HUDEP-2 (cell line): Measurements from ENCODE around the gene ACTL10.

Experiments
- DNase-seq, 76 experiments: peaks; one replicate each; lab custom pipeline; 2025; ENCODE audit not compliant: unreplicated experiment in 76 of 76; lab: John Stamatoyannopoulos, UW

The ACTL10 gene

GRCh38 chr20:33675136-33675959 lies 8.6 kb downstream of the ACTL10 start:
- DNase-seq, result no peak

DNA sequence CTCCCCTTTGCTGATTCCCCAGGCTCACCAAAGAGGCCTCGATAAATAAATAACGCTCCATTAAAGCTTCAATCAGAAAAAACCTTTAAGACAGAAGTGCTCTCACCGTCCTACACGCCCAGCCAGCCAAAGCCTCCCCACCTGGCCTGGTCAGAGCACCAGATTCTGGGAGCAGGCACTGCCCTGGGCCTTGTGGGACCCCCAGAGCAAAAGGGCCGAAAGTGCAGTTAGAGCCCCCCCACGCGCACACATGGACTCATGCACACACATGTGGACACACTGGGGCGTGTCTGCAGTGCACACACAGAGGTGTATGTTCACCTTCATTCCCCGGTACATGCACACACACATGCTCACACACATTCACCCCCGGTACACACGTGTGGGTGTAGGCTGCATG lies 9.4 kb downstream of the ACTL10 start:
- DNase-seq, result no peak

DNA sequence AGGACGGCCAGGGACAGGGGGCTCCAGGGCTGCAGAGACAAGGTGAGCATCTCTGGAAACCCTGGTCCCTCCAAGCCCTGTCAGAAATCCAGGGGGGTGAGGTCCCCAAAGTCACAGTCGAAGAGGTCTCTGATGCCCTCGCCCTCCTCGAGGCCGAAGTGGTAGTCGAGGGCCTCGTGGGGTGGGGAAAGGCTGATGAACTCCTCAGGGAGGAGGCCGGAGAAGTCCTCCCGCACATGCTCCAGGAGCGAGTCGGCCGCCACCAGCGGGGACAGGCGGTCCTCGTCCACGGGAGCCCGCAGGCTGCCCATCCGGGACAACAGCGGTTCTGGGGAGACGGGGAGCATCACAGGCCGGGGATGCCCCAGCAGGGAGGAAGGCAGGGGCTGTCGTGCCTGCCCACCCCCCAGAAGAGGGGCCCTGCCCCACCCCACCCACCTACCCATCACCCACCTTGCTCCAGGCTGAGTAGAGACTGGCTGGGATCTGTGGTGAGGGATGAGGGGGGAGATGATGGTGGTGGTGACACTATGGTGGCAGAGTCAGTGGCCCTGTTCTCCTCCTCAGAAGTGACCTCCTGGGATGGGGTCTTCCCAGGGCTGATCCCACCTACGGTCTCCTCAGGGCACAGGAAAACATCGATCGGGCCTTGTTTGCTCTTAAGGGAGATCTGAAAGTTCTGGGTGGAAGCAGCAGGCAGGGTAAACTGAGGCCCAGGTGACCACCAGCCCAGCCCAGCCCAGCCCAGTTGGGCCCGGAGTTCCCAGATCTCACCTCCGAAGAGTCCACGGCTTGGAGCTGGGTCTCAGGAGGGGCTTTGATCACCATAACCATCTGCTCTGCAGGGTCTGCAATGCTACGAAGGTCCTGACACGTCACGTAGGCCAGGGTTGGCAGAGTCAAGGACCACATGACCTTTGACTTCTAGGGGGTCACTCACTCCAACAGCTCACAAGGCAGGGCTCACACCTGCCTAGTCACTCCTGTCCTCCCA lies 10.2 kb downstream of the ACTL10 start:
- no peak for DNase-seq

DNA sequence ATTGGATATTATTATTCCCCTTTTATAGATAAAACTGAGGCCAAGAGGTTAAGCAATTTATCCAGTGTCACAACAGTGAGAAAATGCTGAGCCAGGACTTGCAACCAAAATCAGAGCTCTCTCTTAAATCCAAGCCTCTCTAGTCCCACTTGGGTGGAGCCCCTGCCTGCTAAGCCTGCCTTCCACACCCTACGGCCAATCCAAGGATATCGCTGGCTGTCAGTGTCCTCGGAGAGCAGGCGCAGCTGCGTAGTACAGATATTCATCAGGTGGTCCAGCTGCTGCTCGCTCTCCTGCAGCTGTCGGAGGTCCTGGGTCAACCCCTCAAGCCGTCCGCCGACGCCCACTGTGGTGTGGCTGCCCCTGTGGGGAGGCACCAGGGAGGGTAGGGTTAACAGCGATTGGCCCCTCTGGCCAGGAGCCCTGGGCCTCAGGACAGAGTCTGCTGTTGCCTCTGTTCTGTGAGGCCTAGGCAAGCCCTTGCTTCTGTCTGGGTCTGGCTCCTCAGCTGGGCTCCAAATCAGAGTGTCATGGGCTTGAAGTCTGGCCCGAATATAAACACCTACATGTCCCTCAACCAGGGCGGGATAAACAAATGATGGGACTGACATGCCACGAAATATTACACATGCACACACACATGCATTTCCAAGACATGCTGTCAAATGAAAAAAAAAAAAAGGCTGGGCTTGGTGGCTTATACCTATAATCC lies 11.4 kb downstream of the ACTL10 start:
- no peak for DNase-seq

GRCh38 chr20:33679758-33680485 lies 13.2 kb downstream of the ACTL10 start:
- no peak for DNase-seq

DNA sequence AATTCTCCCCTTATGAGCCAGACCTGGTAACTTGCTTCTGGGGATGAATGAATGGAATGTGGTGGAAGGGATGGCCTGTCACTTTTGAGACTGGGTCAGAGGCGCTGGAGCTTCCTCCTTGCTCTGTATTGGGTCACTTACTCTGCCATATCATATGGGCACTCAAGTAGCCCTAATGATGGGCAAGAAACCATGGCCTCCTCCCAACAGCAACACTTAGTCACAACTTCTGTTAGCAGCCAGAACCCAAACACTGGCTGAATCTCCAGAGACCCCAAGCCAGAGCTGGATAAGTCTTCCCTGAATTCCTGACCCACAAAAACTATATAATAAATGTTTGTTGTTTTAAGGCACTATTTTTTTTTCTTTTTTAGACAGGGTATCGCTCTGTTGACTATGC lies 13.9 kb downstream of the ACTL10 start:
- no peak for DNase-seq

- DNase-seq, result no peak
Measured at GRCh38 chr20:33681288-33681687, 14.5 kb downstream of the ACTL10 start.

DNA sequence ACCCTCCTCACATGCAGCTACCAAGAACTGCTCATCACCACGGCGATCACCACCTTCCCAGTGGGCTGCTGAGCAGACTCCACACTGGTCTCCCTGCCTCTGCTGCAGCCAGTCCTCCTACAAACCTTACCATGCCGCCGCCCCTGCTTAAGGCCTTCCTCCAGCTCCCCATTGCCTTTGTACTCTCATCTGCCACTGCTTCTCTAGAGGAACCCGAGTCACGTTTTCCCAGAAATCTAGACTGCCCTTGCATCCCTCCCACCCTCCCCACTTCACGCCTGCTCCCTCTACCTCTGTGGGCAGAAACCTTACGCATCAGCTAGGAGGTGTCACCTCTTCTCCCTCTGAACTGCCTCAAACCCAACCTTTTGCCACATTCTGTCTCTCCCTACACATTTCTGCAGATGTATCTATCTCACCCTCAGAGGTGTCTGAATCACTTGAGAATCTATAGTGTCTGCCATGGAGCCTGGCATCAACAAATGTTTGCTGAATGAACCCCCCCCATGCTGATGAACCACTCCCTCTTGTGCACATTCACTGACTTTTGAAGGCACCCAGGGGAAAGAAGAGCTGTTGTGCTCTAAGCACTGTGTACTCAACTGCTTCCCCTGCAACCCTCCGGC lies 15.1 kb downstream of the ACTL10 start:
- DNase-seq, result no peak

DNA sequence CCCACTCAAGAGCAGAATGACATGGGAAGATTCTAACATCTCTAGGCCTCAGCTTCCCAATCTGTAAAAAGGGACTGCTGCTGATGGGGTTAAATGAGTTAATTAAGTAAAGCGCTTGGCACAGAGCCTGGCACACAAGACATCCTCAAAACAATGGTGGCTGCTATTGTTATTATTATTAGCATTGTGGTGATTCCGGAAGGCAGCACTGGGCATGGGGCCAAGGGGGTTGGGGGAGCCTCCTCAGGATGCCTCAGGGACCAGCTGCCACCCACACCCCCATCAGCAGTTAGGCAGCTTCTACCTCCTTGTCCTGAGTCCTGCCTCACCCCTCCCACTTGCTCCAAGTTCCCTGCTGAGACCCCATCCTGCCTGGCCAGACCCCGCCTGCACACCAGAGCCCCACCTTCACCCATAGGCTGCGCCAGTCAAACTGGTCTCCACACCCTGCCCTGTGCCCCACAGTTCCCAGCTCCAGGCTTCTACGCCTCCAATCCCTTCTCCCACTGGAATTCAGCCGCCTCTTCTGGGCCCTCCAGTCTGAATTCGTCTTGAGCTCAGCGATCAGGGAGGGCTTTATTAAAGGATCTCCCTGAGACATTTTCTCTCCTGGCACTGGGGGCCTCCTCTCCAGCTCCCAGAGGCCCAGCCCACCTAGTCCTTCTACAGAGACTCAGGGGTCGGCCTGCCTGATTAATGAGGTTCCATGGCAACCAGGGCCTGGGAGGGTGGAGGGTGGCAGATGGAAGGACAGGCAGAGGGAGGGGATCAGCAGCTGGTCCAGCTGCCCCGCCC lies 18.0 kb downstream of the ACTL10 start:
- DNase-seq, result peak in 4 of 76 experiments; percentile 13 to 59 (median 18)

- peak in 67 of 76 experiments; percentile 22 to 83 (median 59) for DNase-seq
Measured at GRCh38 chr20:33685328-33686099, 18.8 kb downstream of the ACTL10 start.

GRCh38 chr20:33686100-33686983 lies 19.6 kb downstream of the ACTL10 start, which contains the start of gene E2F1:
E2F1 (minus strand) TSS chr20:33686385; CDS start chr20:33686264, 121 bp downstream.
- DNase-seq, result peak in 75 of 76 experiments; percentile 24 to 98 (median 92)

DNA sequence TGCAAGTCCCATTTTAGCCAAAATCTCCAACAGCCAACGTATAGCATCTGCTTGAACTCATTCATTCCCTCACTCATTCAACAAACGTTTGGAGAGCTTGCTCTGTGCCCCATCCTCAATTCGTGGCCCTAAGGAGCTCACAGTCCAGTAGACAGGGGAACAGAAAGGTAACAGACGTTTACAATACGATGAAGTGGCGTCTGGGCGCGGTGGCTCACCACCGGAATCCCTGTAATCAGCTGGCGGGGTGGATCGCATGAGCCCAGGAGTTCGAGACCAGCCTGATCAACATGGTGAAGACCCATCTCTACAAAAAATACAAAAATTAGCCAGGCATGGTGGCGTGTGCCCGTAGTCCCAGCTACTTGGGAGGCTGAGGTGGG lies 20.2 kb downstream of the ACTL10 start:
- DNase-seq, result no peak

- peak in 13 of 76 experiments; percentile 8 to 47 (median 22) for DNase-seq
Measured at GRCh38 chr20:33687370-33687915, 20.7 kb downstream of the ACTL10 start.

GRCh38 chr20:33687993-33688937 lies 21.5 kb downstream of the ACTL10 start:
- no peak for DNase-seq

DNA sequence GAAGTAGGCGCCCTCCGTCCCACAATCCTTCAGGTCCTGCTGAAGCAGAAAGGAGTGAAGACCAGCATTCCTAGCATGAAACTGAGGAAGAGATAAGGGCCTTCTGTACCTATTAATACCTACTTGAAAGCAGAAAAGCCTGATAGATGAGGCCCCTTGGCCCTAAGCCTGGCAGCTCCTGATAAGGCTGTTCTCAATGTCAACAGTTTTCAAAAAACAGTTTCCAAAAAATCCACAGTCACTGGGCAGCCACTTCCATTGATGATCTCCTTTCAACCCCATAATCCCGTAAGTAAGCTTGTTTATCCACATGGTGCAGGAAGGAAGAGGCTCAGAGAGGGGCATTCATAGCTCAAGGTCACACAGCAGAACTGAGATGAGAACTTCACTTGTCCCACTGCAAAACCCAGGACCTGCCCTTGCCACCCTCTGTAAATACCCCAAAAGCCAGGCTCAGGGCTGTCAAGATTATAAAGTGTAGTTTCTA lies 22.2 kb downstream of the ACTL10 start:
- peak in 67 of 76 experiments; percentile 11 to 82 (median 45) for DNase-seq
